Measurements from ENCODE around the gene CRB2. TPM values are rescaled to one million over a fixed set of nuclear protein-coding genes. Genes with fewer than 3 reads are reported as not detected.

CRB2 gene
- total RNA-seq, 3 donors from 2014 or later: 0.47 to 3.7 (median 1.1) TPM

DNA sequence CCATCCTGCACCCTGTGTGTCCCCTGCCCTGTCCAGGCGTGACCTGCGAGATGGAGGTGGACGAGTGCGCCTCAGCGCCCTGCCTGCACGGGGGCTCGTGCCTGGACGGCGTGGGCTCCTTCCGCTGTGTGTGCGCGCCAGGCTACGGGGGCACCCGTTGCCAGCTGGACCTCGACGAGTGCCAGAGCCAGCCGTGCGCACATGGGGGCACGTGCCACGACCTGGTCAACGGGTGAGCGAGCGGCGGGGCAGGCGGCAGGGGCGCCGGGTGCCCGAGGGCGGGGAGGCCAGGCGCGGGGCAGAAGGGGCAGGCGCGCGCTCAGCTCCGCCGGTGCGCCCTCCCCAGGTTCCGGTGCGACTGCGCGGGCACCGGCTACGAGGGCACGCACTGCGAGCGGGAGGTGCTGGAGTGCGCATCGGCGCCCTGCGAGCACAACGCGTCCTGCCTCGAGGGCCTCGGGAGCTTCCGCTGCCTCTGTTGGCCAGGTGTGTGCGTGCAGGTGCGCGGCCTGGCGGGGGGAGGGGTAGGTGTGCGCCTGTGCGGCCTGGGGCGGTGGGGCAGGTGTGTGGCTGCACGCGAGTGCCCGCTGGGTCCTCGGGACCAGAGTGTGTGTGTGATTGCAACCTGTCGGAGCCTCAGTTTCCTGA lies 10.0 kb downstream of the CRB2 start:
- peaks cover under 1% of the 10 kb centered on the region for H3K4me1 ChIP-seq (ENCODE audit: low read depth)
- no peak overlapping the region for H3K4me3 ChIP-seq
- peak in 1 of 3 donors; percentile 21 for DNase-seq
- no peak for ATAC-seq
- TF ChIP-seq, protein P1, sequence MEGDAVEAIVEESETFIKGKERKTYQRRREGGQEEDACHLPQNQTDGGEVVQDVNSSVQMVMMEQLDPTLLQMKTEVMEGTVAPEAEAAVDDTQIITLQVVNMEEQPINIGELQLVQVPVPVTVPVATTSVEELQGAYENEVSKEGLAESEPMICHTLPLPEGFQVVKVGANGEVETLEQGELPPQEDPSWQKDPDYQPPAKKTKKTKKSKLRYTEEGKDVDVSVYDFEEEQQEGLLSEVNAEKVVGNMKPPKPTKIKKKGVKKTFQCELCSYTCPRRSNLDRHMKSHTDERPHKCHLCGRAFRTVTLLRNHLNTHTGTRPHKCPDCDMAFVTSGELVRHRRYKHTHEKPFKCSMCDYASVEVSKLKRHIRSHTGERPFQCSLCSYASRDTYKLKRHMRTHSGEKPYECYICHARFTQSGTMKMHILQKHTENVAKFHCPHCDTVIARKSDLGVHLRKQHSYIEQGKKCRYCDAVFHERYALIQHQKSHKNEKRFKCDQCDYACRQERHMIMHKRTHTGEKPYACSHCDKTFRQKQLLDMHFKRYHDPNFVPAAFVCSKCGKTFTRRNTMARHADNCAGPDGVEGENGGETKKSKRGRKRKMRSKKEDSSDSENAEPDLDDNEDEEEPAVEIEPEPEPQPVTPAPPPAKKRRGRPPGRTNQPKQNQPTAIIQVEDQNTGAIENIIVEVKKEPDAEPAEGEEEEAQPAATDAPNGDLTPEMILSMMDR (IDR thresholded peaks at IDR 0.05): no peak
- intact Hi-C loops (cut with DNase I, micrococcal nuclease): no loop called here
- H3K36me3 ChIP-seq (ENCODE audit: low read depth): no peaks in the 10 kb centered on the region
- H3K9me3 ChIP-seq: no peaks in the 10 kb centered on the region

DNA sequence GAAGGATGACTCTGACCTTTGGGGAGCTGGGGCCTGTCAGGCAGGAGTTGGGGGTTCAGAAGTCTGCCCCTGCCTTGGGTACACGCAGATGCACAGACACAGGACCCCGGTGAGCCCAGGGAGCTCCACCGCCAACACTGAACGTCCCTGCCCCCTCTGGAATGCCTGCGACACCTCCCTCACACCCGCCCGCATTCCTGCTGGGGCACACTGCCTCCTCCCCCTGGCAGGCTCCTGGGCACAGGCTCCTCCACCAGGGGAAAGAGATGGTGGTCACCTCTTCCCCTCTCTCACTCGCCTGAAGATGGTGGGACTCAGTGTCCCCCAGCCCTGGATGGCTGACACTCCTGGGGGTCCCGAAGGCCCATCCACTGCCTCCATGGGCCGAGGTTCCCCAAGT lies 12.0 kb downstream of the CRB2 start:
- intact Hi-C loops (cut with DNase I, micrococcal nuclease): no loop called here
- Histone ChIP-seq H3K9me3 (no peaks in the 10 kb centered on the region), H3K4me3 (no peak overlapping the region), H3K4me1 (ENCODE audit: low read depth) (no peaks in the 10 kb centered on the region), H3K36me3 (ENCODE audit: low read depth) (no peaks in the 10 kb centered on the region)
- no peak for ATAC-seq
- DNase-seq: no peak
- TF ChIP-seq, protein P1 (IDR thresholded peaks at IDR 0.05): no peak

DNA sequence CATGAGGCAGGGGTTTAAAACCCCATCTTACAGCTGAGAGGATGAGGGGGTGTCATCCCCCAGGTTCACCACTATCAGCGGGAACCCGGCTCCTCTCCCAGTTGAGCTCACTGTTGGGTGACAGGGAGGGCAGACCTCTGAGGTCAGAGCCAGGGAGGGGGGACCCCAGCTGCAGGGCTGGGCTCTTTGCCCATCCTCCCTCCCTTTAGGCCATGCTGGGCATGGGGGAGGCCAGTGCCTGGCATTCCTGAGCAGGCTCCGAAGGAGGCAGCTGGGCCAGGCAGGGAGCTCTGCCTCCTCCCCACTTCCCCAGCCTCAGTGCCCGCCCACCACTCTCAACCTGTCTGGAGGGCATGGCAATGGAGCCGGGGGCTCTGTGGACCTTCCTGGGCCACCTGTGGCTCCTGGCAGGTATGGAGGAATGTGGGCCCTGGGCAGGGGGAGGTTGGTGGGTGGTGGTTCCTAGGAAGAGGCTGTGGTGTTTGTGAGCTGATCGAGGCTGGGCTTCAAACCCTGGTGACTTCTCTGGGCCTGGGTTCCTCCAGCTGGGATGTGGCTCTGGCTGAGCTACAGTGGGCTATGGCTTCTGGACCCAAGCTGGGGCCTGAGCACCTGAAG lies 12.6 kb downstream of the CRB2 start:
- Histone ChIP-seq H3K4me1 (ENCODE audit: low read depth) (no peaks in the 10 kb centered on the region), H3K9me3 (no peaks in the 10 kb centered on the region), H3K36me3 (ENCODE audit: low read depth) (no peaks in the 10 kb centered on the region), H3K4me3 (no peak overlapping the region)
- ATAC-seq: no peak
- no peak for DNase-seq
- TF ChIP-seq, protein P1 (IDR thresholded peaks at IDR 0.05): no peak
- intact Hi-C loops (cut with DNase I, micrococcal nuclease): no loop called here

DNA sequence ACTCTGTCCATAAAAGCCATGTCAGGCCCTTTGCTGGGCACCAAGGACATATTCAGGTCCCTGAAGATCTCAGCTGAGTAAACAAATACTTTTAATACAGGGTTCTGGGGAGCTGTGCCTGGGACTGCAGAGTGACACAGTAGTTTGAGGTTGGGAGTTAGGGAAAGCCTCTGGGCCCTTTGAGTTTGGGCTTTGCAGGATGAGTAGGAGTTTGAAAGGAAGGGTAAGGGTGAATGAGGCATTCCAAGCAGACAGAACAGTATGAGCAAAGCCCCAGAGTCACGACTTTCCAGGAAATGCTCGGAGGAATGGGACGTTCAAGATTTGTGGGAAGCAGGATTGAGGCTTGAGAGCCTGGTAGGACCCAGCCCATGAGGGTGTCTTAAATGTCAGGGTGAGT lies 13.3 kb downstream of the CRB2 start:
- intact Hi-C loops (cut with DNase I, micrococcal nuclease): no loop called here

DNA sequence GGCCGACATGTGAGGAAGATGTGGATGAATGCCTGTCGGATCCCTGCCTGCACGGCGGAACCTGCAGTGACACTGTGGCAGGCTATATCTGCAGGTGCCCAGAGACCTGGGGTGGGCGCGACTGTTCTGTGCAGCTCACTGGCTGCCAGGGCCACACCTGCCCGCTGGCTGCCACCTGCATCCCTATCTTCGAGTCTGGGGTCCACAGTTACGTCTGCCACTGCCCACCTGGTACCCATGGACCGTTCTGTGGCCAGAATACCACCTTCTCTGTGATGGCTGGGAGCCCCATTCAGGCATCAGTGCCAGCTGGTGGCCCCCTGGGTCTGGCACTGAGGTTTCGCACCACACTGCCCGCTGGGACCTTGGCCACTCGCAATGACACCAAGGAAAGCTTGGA lies 14.1 kb downstream of the CRB2 start:
- Histone ChIP-seq H3K9me3 (no peaks in the 10 kb centered on the region), H3K4me1 (ENCODE audit: low read depth) (peaks cover 10% of the 10 kb centered on the region), H3K4me3 (no peak overlapping the region), H3K36me3 (ENCODE audit: low read depth) (no peaks in the 10 kb centered on the region)
- ATAC-seq (no peak), DNase-seq (no peak)
- intact Hi-C loops (cut with DNase I, micrococcal nuclease): no loop called here
- TF ChIP-seq, protein P1 (IDR thresholded peaks at IDR 0.05): no peak

More for the DNA sequence above, 13.3 kb downstream of the CRB2 start:
- DNase-seq (no peak), ATAC-seq (no peak)
- TF ChIP-seq, protein P1 (IDR thresholded peaks at IDR 0.05): no peak
- Histone ChIP-seq H3K4me3 (no peak overlapping the region), H3K36me3 (ENCODE audit: low read depth) (no peaks in the 10 kb centered on the region), H3K9me3 (no peaks in the 10 kb centered on the region), H3K4me1 (ENCODE audit: low read depth) (peaks cover 2% of the 10 kb centered on the region)

Data from mucosa of descending colon (tissue), 3 donors.